ENCODE results near the gene PRC1. TPM values are rescaled to one million over a fixed set of nuclear protein-coding genes. Genes with fewer than 3 reads are reported as not detected.

PRC1 gene
- total RNA-seq, 2 experiments from 2014 or later: 24.4 to 26.7 TPM

GRCh38 chr15:91027677-91028076 lies 33.3 kb upstream of the PRC1 start:
- Histone ChIP-seq H3K9me3 (ENCODE audit: control insufficient read depth in 1 of 2, insufficient read depth in 1 of 2, low read length in 2 of 2) (no peaks in the 10 kb centered on the region), H3K4me1 (ENCODE audit: insufficient read depth, low read length) (peaks cover 4% of the 10 kb centered on the region), H3K36me3 (ENCODE audit: insufficient read depth, low read length) (no peaks in the 10 kb centered on the region), H3K4me3 (ENCODE audit: low read length) (no peak overlapping the region), H3K27ac (ENCODE audit: low read depth in 1 of 2, low read length in 2 of 2) (no peak overlapping the region), H3K27me3 (ENCODE audit: control insufficient read depth in 1 of 2, insufficient read depth in 2 of 2, low read length in 2 of 2) (no peaks in the 10 kb centered on the region)
- Mint-ChIP-seq H3K27ac (no peak overlapping the region), H3K36me3 (ENCODE audit: low read depth) (peaks cover 2% of the 10 kb centered on the region), H3K4me1 (ENCODE audit: low read depth) (peaks cover 7% of the 10 kb centered on the region), H3K9me3 (no peaks in the 10 kb centered on the region), H3K27me3 (no peaks in the 10 kb centered on the region), H3K4me3 (no peak overlapping the region)
- DNase-seq (no peak), ATAC-seq (ENCODE audit: poor library complexity) (no peak)
- ChIA-PET POLR2A (no interaction called here), CTCF (no interaction called here)
- intact Hi-C loops (cut with DNase I, micrococcal nuclease): loop anchor here in 1 of 2 experiments (2.0 kb wide), 1 partner anchor 19 kb away; no protein-coding TSS in a partner anchor
- no peak for TF ChIP-seq CTCF (IDR thresholded peaks at IDR 0.05)

- CTCF ChIA-PET: interaction anchor here (2.6 kb wide), 1 partner anchor 68 kb away, joined by 11 read pairs; the partner anchor contains the start of gene RCCD1
- POLR2A ChIA-PET: no interaction called here
- Histone ChIP-seq H3K4me3 (ENCODE audit: low read length) (no peak overlapping the region), H3K27ac (ENCODE audit: low read depth in 1 of 2, low read length in 2 of 2) (no peak overlapping the region), H3K9me3 (ENCODE audit: control insufficient read depth in 1 of 2, insufficient read depth in 1 of 2, low read length in 2 of 2) (no peaks in the 10 kb centered on the region), H3K36me3 (ENCODE audit: insufficient read depth, low read length) (no peaks in the 10 kb centered on the region), H3K4me1 (ENCODE audit: insufficient read depth, low read length) (peaks cover 25% of the 10 kb centered on the region), H3K27me3 (ENCODE audit: control insufficient read depth in 1 of 2, insufficient read depth in 2 of 2, low read length in 2 of 2) (no peaks in the 10 kb centered on the region)
- peaks cover 12% of the 10 kb centered on the region for H3K36me3 Mint-ChIP-seq (ENCODE audit: low read depth)
- intact Hi-C loops (cut with DNase I, micrococcal nuclease): loop anchor here in 1 of 2 experiments (5.0 kb wide), 1 partner anchor 66 kb away; no protein-coding TSS in a partner anchor
- no peaks in the 10 kb centered on the region for H3K9me3 Mint-ChIP-seq
- no peak overlapping the region for H3K27ac Mint-ChIP-seq
- no peak for DNase-seq
- ATAC-seq (ENCODE audit: poor library complexity): no peak
- H3K4me1 Mint-ChIP-seq (ENCODE audit: low read depth): peaks cover 36% of the 10 kb centered on the region
- no peak overlapping the region for H3K4me3 Mint-ChIP-seq
- no peaks in the 10 kb centered on the region for H3K27me3 Mint-ChIP-seq
- no peak for TF ChIP-seq CTCF (IDR thresholded peaks at IDR 0.05)
Measured at GRCh38 chr15:91023720-91024119, 29.4 kb upstream of the PRC1 start.

- ATAC-seq (ENCODE audit: poor library complexity) (no peak), DNase-seq (no peak)
- no peaks in the 10 kb centered on the region for H3K9me3 ChIP-seq (ENCODE audit: control insufficient read depth in 1 of 2, insufficient read depth in 1 of 2, low read length in 2 of 2)
- no peaks in the 10 kb centered on the region for H3K27me3 Mint-ChIP-seq
- H3K4me1 Mint-ChIP-seq (ENCODE audit: low read depth): peaks cover 44% of the 10 kb centered on the region
- peaks cover 30% of the 10 kb centered on the region for H3K4me1 ChIP-seq (ENCODE audit: insufficient read depth, low read length)
- ChIA-PET CTCF (interaction anchor here (2.6 kb wide), 1 partner anchor 67 kb away, joined by 11 read pairs; the partner anchor contains the start of gene RCCD1), POLR2A (interaction anchor here (1.0 to 1.1 kb wide), 2 partner anchors 12 to 91 kb away, joined by 3 to 4 read pairs; partner anchors contain the start of gene HDDC3)
- H3K27ac Mint-ChIP-seq: peak overlapping the region; percentile 88
- H3K36me3 Mint-ChIP-seq (ENCODE audit: low read depth): peaks cover 21% of the 10 kb centered on the region
- no peak for TF ChIP-seq CTCF (IDR thresholded peaks at IDR 0.05)
- no peaks in the 10 kb centered on the region for H3K27me3 ChIP-seq (ENCODE audit: control insufficient read depth in 1 of 2, insufficient read depth in 2 of 2, low read length in 2 of 2)
- intact Hi-C loops (cut with DNase I, micrococcal nuclease): loop anchor here in 1 of 2 experiments (5.0 kb wide), 1 partner anchor 65 kb away; no protein-coding TSS in a partner anchor
- peak overlapping the region; percentile 56 to 62 for H3K27ac ChIP-seq (ENCODE audit: low read depth in 1 of 2, low read length in 2 of 2)
- H3K9me3 Mint-ChIP-seq: no peaks in the 10 kb centered on the region
- peaks cover 8% of the 10 kb centered on the region for H3K36me3 ChIP-seq (ENCODE audit: insufficient read depth, low read length)
- peak overlapping the region; percentile 86 for H3K4me3 ChIP-seq (ENCODE audit: low read length)
- H3K4me3 Mint-ChIP-seq: peak overlapping the region; percentile 96
Measured at GRCh38 chr15:91022832-91023129, 28.4 kb upstream of the PRC1 start.

Measured in CD4-positive, alpha-beta T cell (primary cell).